IMR-90 (cell line): ENCODE measurements around the gene HRH3. TPM values are rescaled to one million over a fixed set of nuclear protein-coding genes. Genes with fewer than 3 reads are reported as not detected.

Experiments used
- ATAC-seq: fragments of 200-7000 bp; cut with Tn5 transposase; 2 replicates; pipeline ENCODE4 v1.9.1; 2020; ENCODE audit warnings: low read depth, mild to moderate bottlenecking, moderate library complexity
- BruUV-seq: library from RNA; stranded (reverse); fragments of 400-500 nt; replicated peaks from 2 replicates; lab custom pipeline; 2021; lab: Mats Ljungman, UMichigan
- CTCF ChIA-PET: fragments of 300-600 bp; formaldehyde crosslinking; extraction: SDS; loops from one replicate; lab custom pipeline; 2021; ENCODE audit warnings: antibody characterized with exemption; lab: Yijun Ruan, JAX
- POLR2A ChIA-PET: fragments of 300-600 bp; sonication (Branson Sonifier 250); formaldehyde crosslinking; loops from one replicate; lab custom pipeline; 2022; ENCODE audit warnings: antibody characterized with exemption; ENCODE audit not compliant: unreplicated experiment; lab: Charles Lee
- DNase-seq: peaks from one replicate; pipeline ENCODE4 v3.0.0; 2013
- H2AFZ ChIP-seq: replicated peaks from 2 replicates; pipeline ENCODE3; 2013; ENCODE audit warnings: low read length, mild to moderate bottlenecking; ENCODE audit not compliant: poor library complexity
- H2AK5ac ChIP-seq: 2 replicates; pipeline ENCODE4 v1.6.1; 2013; ENCODE audit warnings: low read depth, low read length, inconsistent platforms
- H2AK9ac ChIP-seq: replicated peaks from 2 replicates; pipeline ENCODE3; 2013; ENCODE audit warnings: mild to moderate bottlenecking, low read depth, low read length, moderate library complexity; ENCODE audit not compliant: poor library complexity
- H2BK120ac ChIP-seq: 2 replicates; pipeline ENCODE4 v1.6.1; 2013; ENCODE audit warnings: low read depth, low read length, inconsistent platforms
- H2BK15ac ChIP-seq: 3 replicates; pipeline ENCODE4 v1.6.1; 2013; ENCODE audit warnings: low read depth, low read length, inconsistent platforms
- H2BK20ac ChIP-seq: 2 replicates; pipeline ENCODE4 v1.6.1; 2013; ENCODE audit warnings: low read depth, mild to moderate bottlenecking, inconsistent platforms, low read length, moderate library complexity
- H2BK5ac ChIP-seq: 2 replicates; pipeline ENCODE4 v1.6.1; 2013; ENCODE audit warnings: mild to moderate bottlenecking, low read depth, low read length, inconsistent platforms; ENCODE audit not compliant: poor library complexity, severe bottlenecking
- H3K14ac ChIP-seq: replicated peaks from 2 replicates; pipeline ENCODE4 v1.6.1; 2013; ENCODE audit warnings: low read depth, low read length, inconsistent platforms
- H3K18ac ChIP-seq: 2 replicates; pipeline ENCODE4 v1.6.1; 2013; ENCODE audit warnings: low read depth, low read length, control low read depth
- H3K23ac ChIP-seq: 2 replicates; pipeline ENCODE4 v1.6.1; 2013; ENCODE audit warnings: low read depth, low read length, inconsistent platforms
- H3K27ac ChIP-seq: 2 replicates; pipeline ENCODE4 v1.5.1; 2013; ENCODE audit warnings: mild to moderate bottlenecking, control low read depth, low read length; ENCODE audit not compliant: insufficient read depth
- H3K27me3 ChIP-seq: 2 replicates; pipeline ENCODE4 v1.6.1; 2013; ENCODE audit warnings: low read length; ENCODE audit not compliant: control insufficient read depth, insufficient read depth
- H3K36me3 ChIP-seq: 2 replicates; pipeline ENCODE4 v1.6.1; 2013; ENCODE audit warnings: low read length, mixed read lengths; ENCODE audit not compliant: control insufficient read depth, insufficient read depth
- H3K4ac ChIP-seq: 2 replicates; pipeline ENCODE4 v1.6.1; 2013; ENCODE audit warnings: low read depth, low read length, inconsistent platforms
- H3K4me1 ChIP-seq: 2 replicates; pipeline ENCODE4 v1.6.1; 2013; ENCODE audit warnings: low read length, mixed read lengths; ENCODE audit not compliant: control insufficient read depth, insufficient read depth
- H3K4me2 ChIP-seq: 2 replicates; pipeline ENCODE4 v1.6.1; 2013; ENCODE audit warnings: low read depth, mild to moderate bottlenecking, control low read depth, low read length, moderate library complexity
- H3K4me3 ChIP-seq: 2 replicates; pipeline ENCODE4 v1.5.1; 2013; ENCODE audit warnings: low read depth, mild to moderate bottlenecking, control low read depth, low read length, moderate library complexity; ENCODE audit not compliant: insufficient read depth
- H3K56ac ChIP-seq: 2 replicates; pipeline ENCODE4 v1.6.1; 2013; ENCODE audit warnings: low read length, inconsistent platforms; ENCODE audit not compliant: insufficient read depth; ENCODE audit errors: extremely low read depth
- H3K79me1 ChIP-seq, 2 experiments: 2 replicates each; pipeline ENCODE4 v1.6.1; 2013; ENCODE audit warnings: low read length in 2 of 2, inconsistent platforms in 1 of 2, low read depth in 1 of 2
- H3K9ac ChIP-seq: 2 replicates; pipeline ENCODE4 v1.6.1; 2013; ENCODE audit warnings: low read depth, low read length, control low read depth
- H3K9me1 ChIP-seq: 2 replicates; pipeline ENCODE4 v1.6.1; 2013; ENCODE audit warnings: low read length, inconsistent platforms; ENCODE audit not compliant: insufficient read depth
- H3K9me3 ChIP-seq: 2 replicates; pipeline ENCODE4 v1.6.1; 2013; ENCODE audit warnings: low read length; ENCODE audit not compliant: control insufficient read depth, insufficient read depth
- H4K20me1 ChIP-seq: 2 replicates; pipeline ENCODE4 v1.6.1; 2013; ENCODE audit warnings: low read length, inconsistent platforms; ENCODE audit not compliant: insufficient read depth
- H4K5ac ChIP-seq: 2 replicates; pipeline ENCODE4 v1.6.1; 2013; ENCODE audit warnings: mild to moderate bottlenecking, low read depth, low read length, control low read depth
- H4K8ac ChIP-seq, 2 experiments: 2 replicates each; pipeline ENCODE4 v1.6.1; 2013; ENCODE audit warnings: low read depth in 2 of 2, low read length in 2 of 2, control low read depth in 1 of 2, inconsistent platforms in 1 of 2
- H4K91ac ChIP-seq: 2 replicates; pipeline ENCODE4 v1.6.1; 2013; ENCODE audit warnings: low read depth, low read length, inconsistent platforms; ENCODE audit not compliant: insufficient read depth
- BHLHE40 ChIP-seq: fragments of 150-350 bp; IDR thresholded peaks from 2 replicates; pipeline ENCODE4 v1.6.1; 2016; ENCODE audit warnings: mild to moderate bottlenecking, low read depth, low read length
- CHD1 ChIP-seq: IDR thresholded peaks from 2 replicates; pipeline ENCODE4 v1.6.1; 2012; ENCODE audit warnings: low read depth, low read length, improper control_type of control experiment
- ELK1 ChIP-seq: fragments of 150-350 bp; IDR thresholded peaks from 2 replicates; pipeline ENCODE4 v1.6.1; 2016; ENCODE audit warnings: low read depth, mild to moderate bottlenecking, low read length, moderate library complexity, borderline replicate concordance
- FOS ChIP-seq: fragments of 150-350 bp; IDR thresholded peaks from 2 replicates; pipeline ENCODE4 v1.6.1; 2016; ENCODE audit warnings: low read depth, low read length
- MAFK ChIP-seq: IDR thresholded peaks from 2 replicates; pipeline ENCODE4 v1.6.1; 2012; ENCODE audit warnings: low read depth, low read length, improper control_type of control experiment
- MAZ ChIP-seq: IDR thresholded peaks from 2 replicates; pipeline ENCODE4 v1.6.1; 2012; ENCODE audit warnings: low read depth, mild to moderate bottlenecking, low read length, improper control_type of control experiment, moderate library complexity, borderline replicate concordance
- MXI1 ChIP-seq: IDR thresholded peaks from 2 replicates; pipeline ENCODE4 v1.6.1; 2012; ENCODE audit warnings: low read depth, mild to moderate bottlenecking, low read length, moderate library complexity, borderline replicate concordance
- NFE2L2 ChIP-seq: fragments of 150-350 bp; IDR thresholded peaks from 2 replicates; pipeline ENCODE4 v1.6.1; 2016; ENCODE audit warnings: low read depth, mild to moderate bottlenecking, low read length
- POLR2A ChIP-seq: IDR thresholded peaks from 2 replicates; pipeline ENCODE4 v1.6.1; 2012; ENCODE audit warnings: mild to moderate bottlenecking, low read depth, low read length
- RAD21 ChIP-seq: IDR thresholded peaks from 2 replicates; pipeline ENCODE4 v1.6.1; 2012; ENCODE audit warnings: low read length, improper control_type of control experiment
- RCOR1 ChIP-seq: IDR thresholded peaks from 2 replicates; pipeline ENCODE4 v1.6.1; 2012; ENCODE audit warnings: mild to moderate bottlenecking, low read length, improper control_type of control experiment; ENCODE audit not compliant: insufficient replicate concordance
- SMC3 ChIP-seq: fragments of 150-350 bp; IDR thresholded peaks from 2 replicates; pipeline ENCODE4 v1.6.1; 2016; ENCODE audit warnings: low read depth, mild to moderate bottlenecking, antibody characterized with exemption, low read length, moderate library complexity
- USF2 ChIP-seq: fragments of 150-350 bp; IDR thresholded peaks from 2 replicates; pipeline ENCODE4 v1.6.1; 2017; ENCODE audit warnings: mild to moderate bottlenecking, antibody characterized with exemption, low read length, low read depth
- WGBS, 2 experiments: methylation state at CpG; one replicate each; pipeline versions ENCODE4 v1.1.5 to v1.1.7; 2013; ENCODE audit warnings: missing lambda C conversion rate in 2 of 2; ENCODE audit not compliant: insufficient read length in 1 of 2; ENCODE audit errors: extremely low coverage in 2 of 2; 5-methylcytosine and 5-hydroxymethylcytosine counted together
- dilution Hi-C: fragments of 300-500 bp; cut with HindIII; formaldehyde crosslinking; loops from one replicate; pipeline ENCODE4 v1.14.3; 2018; ENCODE audit warnings: low sequenced_read_pairs; ENCODE audit not compliant: unreplicated experiment
- in situ Hi-C: fragments of 300-500 bp; cut with MboI; formaldehyde crosslinking; loops from 3 replicates; pipeline ENCODE4 v1.14.3; 2019; ENCODE audit warnings: low sequenced_read_pairs, inconsistent platforms, mixed read lengths
- intact Hi-C: fragments of 100-400 bp; cut with micrococcal nuclease; formaldehyde crosslinking; loops from 2 replicates; pipeline ENCODE4 v1.10.0; 2022
- polyA plus RNA-seq, 3 experiments: library from polyadenylated mRNA; depleted of rRNA; stranded (reverse); fragments of >200 nt; gene quantifications; 2 replicates each; pipeline ENCODE4 v1.2.3, GENCODE V29; 2012; ENCODE audit warnings: low replicate concordance in 1 of 3
- total RNA-seq: library from RNA; depleted of rRNA; stranded (reverse); fragments of >200 nt; gene quantifications from 2 replicates; pipeline ENCODE4 v1.2.3, GENCODE V29; 2012

HRH3 gene
- total and polyA plus RNA-seq, 2 of the 4 experiments (the other 2 are of a cell fraction) = not detected

GRCh38 chr20:62225820-62226635, 6.0 kb upstream of the HRH3 start:
- no peaks in the 10 kb centered on the region for H3K36me3 ChIP-seq
- ATAC-seq (no peak), DNase-seq (no peak)
- H2AK5ac ChIP-seq = no peak overlapping the region
- TF ChIP-seq RAD21 (no peak), FOS (no peak), POLR2A (no peak), ELK1 (no peak), MAFK (no peak), NFE2L2 (no peak), USF2 (no peak), CHD1 (no peak), MXI1 (no peak), SMC3 (no peak), MAZ (no peak), RCOR1 (no peak), BHLHE40 (no peak)
- H2BK20ac ChIP-seq = no peak overlapping the region
- 54% methylated on average over 11 of the region's 17 CpGs; no CpG with 5 or more reads in 1 of the 2 experiments for WGBS, 2 experiments
- no peak overlapping the region for H3K4ac ChIP-seq
- no peak overlapping the region for H2AK9ac ChIP-seq
- peaks cover 2% of the 10 kb centered on the region; the same call in 1 of the 2 replicates for H4K20me1 ChIP-seq
- H3K9me1 ChIP-seq = no peaks in the 10 kb centered on the region
- H2BK5ac ChIP-seq = no peak overlapping the region
- H3K23ac ChIP-seq = no peak overlapping the region
- dilution Hi-C loops = no loop called here
- no peak overlapping the region for H3K4me3 ChIP-seq
- ChIA-PET POLR2A (no interaction called here), CTCF (no interaction called here)
- no peak overlapping the region for H2BK15ac ChIP-seq
- no peak overlapping the region for H3K27ac ChIP-seq
- H3K27me3 ChIP-seq = peaks cover 78% of the 10 kb centered on the region
- no peak overlapping the region for H3K18ac ChIP-seq
- no peak overlapping the region for H2AFZ ChIP-seq
- H3K4me2 ChIP-seq = no peak overlapping the region
- H4K8ac ChIP-seq = no peak overlapping the region
- no TSS peak for BruUV-seq
- no peak overlapping the region for H4K91ac ChIP-seq
- no peak overlapping the region for H4K5ac ChIP-seq
- no peaks in the 10 kb centered on the region for H3K4me1 ChIP-seq
- no peak overlapping the region for H3K56ac ChIP-seq
- H3K9ac ChIP-seq = no peak overlapping the region
- no peaks in the 10 kb centered on the region; the same call in 1 of the 2 replicates for H3K9me3 ChIP-seq
- H3K79me1 ChIP-seq = no peaks in the 10 kb centered on the region
- no peak overlapping the region for H3K14ac ChIP-seq
- intact Hi-C loops = no loop called here
- in situ Hi-C loops = no loop called here
- H2BK120ac ChIP-seq = no peak overlapping the region
